ENCODE results near the gene MVB12B.

MVB12B gene

DNA sequence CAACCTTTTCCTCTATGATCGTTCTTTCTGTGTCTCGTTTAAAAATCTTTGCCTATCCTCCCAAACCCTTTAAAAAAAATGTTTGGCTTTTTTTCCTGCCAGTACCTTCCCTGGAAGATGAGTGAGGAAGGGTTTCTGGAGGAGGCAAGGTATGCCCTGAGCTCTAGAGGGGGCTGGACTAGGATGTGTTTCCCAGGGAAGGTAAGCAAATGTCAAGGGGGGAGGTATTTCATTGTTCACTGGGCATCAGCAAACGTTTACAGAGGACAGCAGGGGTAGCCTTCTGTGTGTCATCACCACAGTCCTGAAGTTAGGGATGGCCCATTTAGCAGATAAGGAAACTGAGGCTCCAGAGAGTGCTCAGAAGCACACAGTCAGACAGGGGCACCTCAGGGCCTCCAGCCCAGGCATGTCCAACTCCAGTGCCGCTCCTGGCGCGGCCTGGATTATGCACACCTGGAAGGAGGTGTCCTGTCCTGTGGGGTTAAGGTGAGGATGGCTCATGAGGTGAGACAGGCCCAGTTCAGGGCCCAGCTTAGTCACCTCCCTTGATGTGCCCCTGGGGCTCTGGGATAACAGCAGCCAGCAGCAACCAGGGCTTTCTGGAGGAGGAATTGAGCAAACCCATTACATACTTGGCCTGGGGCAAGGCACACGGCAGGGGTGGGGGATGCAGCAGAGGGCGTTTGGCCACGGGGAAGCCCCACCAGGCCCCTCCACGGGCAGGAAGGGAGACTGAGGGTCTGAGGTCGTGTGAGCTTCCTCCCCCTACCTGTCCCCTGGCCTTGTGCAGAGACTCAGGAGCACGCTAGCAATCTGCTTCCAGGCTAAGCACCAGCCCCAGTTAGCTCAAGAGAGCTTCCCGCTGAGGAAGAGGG lies 186.8 kb downstream of the MVB12B start:
- no peak for DNase-seq

DNA sequence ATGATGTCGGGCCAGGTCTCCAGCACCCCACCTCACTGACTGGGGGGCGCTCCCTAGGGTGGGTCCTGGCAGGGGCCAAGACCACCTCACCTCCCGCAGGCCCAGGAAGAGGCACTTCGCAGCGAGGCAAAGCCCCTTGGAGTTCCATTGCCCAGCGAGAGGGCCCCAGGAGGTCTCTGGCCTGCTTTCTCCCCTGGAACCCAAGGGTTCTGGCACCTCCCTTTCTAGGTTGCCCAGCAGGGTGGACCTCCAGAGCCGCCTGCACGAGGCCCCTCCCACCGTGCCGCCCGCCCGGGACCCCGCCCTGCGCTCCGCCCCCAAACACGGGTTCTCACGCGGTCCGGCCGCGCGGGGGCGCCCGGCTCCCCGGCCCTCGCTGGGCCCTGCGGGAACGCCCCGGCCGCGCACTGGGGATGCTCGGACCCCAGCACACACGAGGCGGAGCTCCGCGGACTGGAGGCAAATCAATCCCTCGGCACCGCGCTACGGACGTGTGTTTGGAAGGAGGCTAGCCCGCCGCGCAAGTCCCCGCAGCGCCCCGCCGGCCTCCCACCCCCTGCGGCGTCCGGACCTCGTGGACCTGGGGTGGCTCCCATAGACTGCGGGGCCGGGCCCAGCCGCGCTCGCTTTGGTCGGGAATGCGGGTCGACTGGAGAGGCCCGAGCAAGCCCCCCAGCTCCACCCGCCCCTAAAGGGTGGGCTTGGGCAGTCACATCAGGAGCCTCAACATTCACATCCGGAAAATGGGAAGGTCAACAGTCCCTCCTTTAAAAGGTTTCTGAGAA lies 187.6 kb downstream of the MVB12B start:
- peak; percentile 46 for DNase-seq

DNA sequence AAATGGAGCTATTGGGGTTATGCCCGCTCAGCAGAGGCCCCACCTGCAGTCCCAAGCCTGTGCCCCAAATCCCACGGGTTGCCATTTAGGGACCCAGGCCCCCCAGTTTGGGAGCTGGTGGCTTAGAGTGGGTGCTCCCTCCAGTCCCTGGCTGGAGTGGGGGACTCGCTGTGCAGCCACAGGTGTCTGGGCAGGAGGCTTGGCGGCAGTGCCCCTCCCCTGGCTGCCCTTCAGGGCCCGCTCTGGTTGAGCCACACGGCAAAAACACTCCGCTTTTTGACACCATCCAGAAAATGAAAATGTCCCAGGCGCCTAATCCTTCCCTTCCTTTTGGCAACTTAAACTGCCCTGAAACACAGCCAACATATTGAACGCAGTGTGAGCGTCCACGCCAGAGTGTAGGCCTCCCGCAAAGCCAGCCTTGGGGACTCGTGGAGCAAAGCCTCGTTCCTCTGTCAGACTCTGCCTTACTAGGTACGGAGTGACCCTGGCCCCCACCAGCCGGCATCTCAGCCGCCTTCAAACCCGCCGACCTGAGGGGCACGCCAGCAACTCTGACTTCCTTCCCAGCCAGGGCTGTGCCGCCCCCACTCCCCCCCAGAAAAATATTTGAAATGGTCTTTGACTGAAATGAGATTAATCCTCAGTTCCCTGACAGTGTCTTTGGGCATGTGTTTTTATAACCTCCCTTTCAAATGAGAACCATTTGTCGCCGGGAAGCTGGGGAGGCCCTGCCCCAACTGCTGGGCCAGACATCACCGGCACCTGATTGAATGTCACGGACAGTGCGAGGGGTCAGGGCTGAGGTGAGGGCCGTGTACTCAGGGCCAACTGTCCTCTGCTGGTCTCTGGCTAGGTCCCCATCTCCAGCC lies 188.6 kb downstream of the MVB12B start:
- DNase-seq, result no peak

DNA sequence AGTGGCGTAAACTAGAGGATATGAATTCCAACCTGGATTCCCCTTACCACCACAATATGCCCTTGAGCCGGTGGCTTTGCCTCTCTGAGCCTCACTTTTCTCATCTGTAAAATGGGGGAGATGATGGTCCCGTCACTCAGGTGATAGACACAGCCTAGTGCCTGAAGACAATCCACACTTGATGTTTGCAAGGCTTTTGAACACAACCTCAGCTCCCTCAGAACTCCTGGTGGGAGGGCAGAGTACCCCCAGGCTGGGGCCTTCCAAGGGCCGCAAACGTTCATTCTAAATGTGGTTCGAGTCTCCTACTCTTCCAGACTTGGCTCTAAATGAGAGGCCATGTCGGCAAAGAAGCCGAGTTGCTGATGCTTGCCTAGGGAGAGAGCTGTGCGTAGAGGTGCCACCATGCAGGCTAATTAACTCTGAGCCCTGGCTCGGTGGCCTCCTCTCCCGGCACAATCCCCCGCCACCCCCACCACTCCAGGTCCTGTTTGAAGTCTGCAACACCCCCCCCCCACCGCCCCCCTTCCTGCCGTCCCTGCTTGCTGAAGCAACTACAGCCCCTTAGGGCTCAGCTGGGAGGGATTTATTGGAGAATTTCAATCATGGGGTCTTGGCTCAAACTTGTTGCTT lies 189.4 kb downstream of the MVB12B start:
- no peak for DNase-seq

DNA sequence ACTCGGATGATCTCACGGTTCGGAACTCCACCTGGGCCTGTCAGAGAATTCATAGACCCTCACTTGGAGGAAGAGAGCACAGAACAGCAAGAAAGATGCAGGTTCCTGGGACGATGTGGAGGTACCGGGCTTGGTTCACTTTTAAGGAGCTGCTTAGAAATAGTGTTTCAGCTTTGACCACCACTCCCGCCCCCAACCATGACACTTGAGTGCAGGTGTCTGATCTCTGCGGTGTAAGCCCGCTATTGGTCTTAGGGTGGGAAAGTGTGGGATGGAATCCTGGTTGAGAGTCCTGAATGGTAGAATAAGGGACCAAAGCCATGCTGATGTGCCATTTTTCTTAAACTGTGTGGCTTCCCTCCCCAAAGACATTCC lies 189.9 kb downstream of the MVB12B start:
- no peak for DNase-seq

DNA sequence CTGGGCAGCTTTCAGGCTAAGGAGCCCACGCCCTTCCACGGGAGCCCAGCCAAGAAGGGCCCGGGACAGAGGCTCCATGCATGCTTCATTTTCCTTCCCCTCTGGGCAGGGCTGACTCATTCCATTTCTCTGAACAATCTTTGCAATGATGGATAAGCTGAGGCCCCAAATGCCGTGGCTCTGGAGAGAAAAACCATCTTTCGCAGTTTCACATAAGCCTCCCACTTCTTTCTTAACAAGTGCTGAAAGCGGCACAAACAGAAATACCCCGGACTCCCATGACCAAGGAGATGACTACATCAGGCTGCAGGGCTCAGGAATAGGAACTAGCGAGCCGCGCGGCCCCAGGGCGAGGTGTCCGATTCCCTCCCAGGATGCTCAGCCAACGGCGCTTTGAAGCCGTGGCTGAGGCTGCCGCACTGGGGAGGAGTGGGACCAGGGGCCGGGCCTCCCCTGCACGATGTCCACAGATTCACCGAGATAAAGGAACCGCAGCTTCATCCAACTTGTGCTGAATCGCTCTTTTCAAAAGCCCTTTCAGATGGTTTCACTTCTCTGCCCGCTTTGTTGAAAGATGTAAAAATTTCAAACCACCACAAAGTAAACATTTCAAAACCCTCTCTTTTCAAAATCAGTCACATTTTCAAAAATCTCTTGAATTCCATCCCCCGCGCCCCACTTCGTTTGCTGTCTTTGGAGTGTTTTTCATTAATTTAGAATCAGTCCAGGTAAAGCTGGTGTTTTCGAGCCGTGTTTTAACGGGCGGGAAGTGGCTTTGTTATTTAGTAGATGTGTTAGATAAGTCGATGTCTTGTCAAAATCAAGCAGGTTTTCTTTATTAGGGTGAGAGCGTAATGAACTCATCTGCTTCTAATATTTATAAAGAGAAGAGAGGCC lies 190.6 kb downstream of the MVB12B start:
- peak; percentile 95 for DNase-seq

DNA sequence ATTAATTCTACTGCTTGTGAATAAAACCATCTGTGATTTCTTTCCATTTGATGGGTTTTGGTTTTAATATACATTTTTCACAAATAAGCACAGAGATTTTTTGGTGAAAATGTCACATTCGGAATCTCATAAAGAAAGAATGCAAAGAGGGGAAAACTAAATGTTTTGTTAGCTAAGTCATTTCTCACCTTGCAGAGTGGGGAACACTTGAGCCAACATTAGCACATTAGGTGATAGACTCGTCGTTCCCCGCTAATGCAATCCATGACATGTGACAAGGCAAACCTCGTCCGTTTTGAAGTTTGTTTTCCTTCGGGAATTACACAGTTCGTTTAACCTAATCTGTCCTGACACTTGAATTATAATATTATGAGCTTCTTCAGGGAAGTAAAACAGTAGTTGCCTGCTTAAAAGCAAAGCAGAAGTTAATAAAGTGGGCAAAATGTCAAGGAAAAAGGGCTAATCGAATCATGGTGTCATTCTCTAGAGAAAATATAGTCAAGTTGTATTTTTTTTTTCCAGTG lies 191.3 kb downstream of the MVB12B start:
- no peak for DNase-seq

DNA sequence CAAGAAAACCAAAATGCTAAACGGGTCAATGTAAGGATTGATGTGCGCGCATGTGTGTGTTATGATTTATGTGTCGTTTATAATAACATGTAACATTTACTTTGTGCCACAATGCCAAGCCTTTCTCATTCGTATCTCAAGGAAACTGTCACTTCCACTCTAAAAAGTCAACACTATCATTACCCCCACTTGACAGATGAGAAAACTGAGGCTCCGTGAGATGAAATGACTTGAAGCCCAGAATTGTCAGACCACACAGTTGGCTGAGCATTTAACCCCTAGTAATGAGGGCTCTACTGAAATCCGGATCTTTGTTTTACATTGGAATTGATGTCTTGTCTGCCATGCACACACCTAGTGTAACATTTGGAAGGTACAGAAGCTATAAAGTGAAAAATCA lies 192.1 kb downstream of the MVB12B start:
- no peak for DNase-seq

DNA sequence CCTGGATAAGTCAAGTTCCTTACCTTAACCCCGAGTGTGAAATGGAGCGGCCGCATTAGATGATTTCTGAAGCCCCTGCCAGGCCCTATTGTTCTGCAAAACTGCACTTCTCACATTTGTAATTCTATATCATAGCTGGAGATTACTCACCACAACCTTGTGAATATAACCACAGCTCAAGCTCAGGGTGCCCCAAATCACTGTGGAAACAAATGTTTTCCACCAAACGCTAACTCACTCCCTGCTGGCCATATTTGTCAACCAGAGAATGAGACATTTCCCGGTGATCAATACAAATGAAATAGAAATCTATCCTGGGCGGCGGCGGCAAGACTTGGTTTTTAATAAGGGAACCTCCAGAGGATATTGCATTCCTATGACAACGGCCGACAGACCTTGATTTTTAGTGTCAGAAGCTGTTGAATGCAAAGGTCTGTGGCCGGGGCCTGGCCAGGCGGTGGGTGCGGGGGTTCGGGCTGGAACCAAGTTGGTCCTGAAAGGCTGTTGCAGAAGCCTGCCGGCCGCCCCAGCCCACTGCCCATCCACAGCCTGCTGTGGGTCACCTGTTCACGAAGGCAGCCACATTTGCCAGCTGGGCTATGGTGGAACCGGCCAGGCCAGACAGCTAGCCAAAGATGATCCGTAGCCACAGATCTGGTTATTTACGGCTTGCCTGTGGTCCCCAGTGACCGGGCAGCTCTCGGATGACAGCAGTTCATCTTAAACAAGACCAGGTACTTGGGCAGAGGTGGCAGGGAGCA lies 193.2 kb downstream of the MVB12B start:
- DNase-seq, result no peak

DNA sequence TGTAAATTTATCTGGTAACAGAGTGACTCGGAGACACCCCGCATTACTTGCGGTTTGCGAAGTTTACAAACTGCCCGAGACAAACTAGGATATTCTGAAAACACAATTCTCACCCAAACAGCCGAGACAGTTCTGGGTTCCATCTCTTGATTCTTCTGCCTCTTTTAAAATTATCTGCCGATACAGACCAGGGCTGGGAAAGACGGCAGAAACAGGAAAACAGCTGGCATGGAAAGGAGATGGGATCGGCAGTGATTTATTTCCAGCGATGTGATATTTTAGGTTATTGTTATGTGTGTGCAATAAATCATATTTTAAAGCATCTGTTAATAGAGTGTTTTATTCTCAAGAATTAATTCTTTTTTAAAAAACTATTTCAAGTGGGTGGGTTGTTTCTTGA lies 193.8 kb downstream of the MVB12B start:
- no peak for DNase-seq

DNA sequence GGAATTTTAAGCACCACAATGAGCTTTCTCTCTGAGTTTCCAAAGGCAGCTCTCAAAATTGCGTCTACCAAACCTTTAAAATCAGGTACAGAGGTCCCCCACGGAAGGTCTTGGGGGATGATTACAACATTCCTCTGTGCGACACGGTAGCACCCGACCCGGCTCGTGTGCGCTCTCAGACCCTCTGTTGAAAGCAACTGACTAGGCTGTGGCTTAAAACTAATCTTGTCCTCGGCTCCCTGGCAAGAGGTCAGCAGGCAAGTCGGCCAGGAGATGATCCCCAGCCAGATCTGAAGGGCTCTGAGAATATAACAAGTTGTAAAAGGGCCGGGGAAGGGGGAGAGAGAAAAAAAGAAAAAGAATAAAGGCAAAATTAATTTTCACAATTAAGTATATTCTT lies 194.5 kb downstream of the MVB12B start:
- no peak for DNase-seq

DNA sequence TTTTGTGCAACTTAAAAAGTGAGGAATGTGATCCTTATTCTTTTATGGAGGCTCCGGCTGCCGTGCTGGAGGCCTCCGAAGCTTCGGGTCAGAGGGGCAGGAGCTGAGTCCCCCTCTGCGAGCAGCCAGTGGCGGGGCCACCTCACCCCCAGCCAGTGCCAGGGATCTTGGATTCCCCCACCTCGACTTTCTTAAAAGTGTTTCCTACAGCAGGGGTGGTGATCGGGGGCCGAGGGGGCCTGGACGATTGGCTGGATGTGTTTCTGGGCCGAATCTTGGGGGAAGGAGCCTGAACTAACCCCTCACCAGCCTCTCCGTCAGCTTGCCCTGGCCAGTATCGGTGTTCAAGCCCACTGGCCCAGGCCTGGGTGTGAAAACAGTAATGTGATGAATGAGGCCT lies 194.9 kb downstream of the MVB12B start:
- no peak for DNase-seq

DNA sequence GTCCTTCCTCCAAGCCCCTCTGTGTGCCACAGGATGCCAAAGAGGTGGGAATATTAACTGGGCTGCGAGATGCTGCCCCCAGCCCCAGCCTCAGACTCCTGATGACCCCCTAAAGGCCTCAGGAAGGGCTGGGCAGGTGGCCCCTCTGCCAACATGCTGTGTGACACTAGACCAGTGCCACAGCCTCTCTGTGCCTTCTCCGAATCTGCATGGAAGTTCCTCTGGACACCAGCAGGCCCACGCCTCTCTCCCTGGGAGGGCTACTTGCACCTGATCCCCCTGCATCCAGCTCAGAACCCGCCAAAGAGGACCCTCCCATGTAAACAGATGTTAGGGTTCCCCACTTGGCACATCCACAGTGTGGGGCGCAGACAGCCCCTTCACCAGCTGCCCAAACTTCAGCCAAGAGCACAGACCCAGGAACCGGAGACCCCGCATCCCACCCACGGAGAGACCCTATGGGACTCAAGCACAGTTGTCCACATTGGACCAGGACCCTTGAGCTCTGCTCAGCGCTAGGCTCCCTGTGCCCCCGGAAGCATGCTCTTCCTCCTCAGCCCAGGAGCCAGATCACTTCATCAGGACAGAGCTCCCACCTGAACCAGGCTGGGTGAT lies 195.5 kb downstream of the MVB12B start:
- no peak for DNase-seq

DNA sequence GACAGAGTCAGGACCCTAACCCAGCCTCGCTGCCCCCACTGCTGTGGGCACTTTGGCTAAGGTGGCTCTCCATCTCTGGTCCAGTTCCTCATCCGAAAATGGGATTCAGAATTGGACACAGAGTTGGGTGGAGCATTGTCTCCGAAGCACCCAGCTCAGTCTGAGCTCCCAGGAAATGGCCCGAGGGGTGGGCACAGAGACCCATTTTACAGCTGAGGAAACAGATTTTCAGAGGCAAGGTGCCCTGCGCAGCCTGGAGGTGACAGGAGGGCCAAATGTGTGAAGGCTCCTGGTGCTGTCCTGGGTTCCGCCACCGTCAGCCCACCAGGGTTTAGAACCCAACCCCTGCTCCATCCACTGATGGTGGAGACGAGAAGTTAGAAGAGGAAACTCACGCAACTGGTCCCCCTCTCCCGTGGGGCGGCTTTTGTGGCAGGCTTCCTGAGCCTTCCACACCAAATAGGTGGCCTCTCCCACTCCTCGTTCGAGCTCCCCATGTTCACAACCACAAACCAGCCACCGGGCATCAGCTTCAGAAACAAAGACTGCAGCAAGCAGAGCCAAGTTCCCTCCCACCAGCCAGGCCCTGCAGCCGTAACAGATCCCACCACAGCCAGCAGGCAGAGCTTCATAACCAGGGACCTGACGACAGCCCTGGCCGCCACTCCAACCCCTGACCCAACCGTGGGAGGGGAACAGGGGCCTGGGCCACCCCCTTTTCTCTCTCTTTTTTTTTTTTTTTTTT lies 196.2 kb downstream of the MVB12B start:
- DNase-seq, result no peak

DNA sequence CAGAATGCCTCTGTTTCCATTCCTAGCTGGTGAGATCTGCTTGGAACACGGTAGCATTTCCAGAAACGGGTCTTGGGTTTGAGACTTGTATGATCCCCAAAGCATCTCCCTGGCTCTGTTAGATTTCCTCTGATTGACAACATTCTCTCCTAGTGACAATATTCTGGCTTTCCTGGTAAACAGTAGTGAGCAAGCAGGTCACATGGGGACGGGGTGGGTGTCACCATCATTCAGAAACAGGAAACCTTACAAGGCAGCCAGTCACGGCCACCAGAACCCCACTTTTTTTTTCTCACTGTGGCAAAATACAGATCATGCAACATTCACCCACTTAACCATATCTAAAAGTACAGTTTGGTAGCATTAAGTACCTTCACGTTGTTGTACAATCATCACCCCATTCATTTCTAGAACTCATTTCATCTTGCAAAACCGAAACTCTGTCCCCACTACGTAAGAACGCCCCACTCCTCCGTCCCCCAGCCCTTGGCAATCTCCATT lies 197.0 kb downstream of the MVB12B start:
- DNase-seq, result no peak

DNA sequence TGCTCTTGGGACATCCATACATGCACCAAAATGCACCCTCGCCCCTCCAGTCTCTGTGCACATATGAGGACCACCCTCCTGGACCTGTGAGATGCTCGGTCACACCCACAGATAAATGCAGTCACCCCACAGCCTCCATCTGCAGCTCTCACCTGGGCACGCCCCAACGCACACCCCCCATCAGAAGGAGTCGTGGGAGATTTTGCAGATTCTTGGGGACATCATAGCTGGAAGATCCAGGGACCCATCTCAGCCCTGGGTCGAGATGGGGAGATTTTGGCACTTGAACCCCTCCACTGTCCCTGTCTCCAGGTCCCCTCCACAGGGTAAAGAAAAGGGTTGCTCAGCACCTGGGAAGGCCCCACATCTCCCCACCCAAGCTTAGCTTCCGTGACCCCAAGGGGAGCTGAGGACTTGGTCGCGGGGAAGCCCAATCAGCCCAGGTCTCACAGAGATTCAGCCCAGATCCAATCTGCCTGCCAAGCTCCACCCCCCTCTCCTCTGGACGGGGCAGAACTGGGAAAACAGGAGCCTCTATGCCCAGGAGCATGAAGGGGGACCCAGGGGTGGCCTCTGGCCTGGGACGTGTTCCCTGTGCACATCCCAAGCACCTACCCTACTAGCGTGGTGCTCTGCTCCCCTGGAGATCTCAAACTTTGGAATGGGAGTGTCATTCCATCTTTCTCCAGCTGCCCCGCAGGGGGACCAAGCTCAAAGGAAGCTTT lies 197.9 kb downstream of the MVB12B start:
- DNase-seq, result no peak

DNA sequence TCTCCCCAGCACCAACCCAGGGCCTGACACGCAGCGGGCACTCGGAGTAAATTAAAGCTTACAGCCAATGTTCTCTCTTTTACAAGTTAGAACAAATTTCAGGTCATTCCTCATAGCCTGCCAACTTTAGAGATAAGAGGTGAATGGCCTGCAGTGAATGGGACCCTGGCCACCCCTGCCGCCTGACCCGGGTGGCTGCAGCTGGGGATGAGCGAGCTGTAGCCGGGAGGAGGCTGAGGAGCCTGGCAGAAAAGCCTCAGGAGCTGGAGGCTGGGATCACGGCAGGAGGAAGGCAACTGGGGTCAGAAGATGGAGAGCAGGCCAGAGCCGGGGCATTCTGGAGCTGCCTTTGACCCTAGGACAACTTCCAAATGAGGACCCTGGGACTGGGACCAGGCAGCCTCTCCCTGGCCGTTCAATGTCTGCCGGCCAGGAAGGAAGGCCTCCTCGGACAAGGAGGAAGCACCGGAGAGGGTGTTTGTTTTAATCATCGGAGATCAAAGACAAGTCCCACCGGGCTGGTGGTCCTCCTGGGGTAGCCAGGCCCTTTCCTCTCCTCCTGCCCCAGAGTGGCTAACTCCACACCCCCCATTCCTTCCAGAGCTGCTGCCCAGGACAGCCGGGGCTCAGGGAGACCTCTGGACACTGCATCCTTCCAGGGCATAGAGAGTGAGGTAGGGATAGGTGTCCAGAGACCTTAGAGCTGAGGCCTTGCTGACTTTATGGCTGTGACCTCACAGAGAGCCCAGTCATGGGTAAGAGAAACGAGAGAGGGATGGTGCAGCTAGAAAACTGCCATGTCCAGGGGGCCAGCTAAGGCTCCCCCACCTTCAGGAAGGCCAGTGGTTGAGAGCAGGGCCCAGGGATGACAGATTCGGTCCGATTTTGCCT lies 199.8 kb downstream of the MVB12B start:
- DNase-seq, result no peak
